Fibroblast of the aortic adventitia (primary cell): ENCODE results near the gene LRMDA. TPM values are rescaled to one million over a fixed set of nuclear protein-coding genes. Genes with fewer than 3 reads are reported as not detected.

Experiments used
- DNase-seq: peaks from one replicate; pipeline ENCODE4 v3.0.0-alpha.2; 2010; ENCODE audit warnings: low read depth
- H3K4me3 ChIP-seq: 2 replicates; pipeline ENCODE4 v1.5.1; 2011; ENCODE audit warnings: low read depth, mild to moderate bottlenecking, control low read depth, low read length, moderate library complexity
- CTCF ChIP-seq: IDR thresholded peaks from 2 replicates; pipeline ENCODE4 v1.5.1; 2011; ENCODE audit warnings: mild to moderate bottlenecking, low read length, control low read depth, inconsistent platforms; ENCODE audit not compliant: insufficient read depth
- total RNA-seq: library from RNA; depleted of rRNA; stranded (reverse); fragments of >200 nt; gene quantifications from 2 replicates; pipeline ENCODE4 v1.2.3, GENCODE V29; 2012; ENCODE audit warnings: low replicate concordance

The LRMDA gene
- total RNA-seq, 1 donor, result 6.3 TPM

- peak; percentile 59 for DNase-seq
- TF ChIP-seq CTCF, result no peak
Observed at GRCh38 chr10:76337641-76338040, 906.2 kb downstream of the LRMDA start.

GRCh38 chr10:76338187-76338586 is 906.8 kb downstream of the LRMDA start:
- DNase-seq, result no peak
- H3K4me3 ChIP-seq, result no peak overlapping the region
- TF ChIP-seq CTCF, result no peak

More at GRCh38 chr10:76337641-76338040, 906.2 kb downstream of the LRMDA start:
- H3K4me3 ChIP-seq, result no peak overlapping the region

- TF ChIP-seq CTCF, result no peak
- H3K4me3 ChIP-seq, result no peak overlapping the region
- no peak for DNase-seq
Observed at GRCh38 chr10:76341740-76342139, 910.3 kb downstream of the LRMDA start.

GRCh38 chr10:76342996-76343395 is 911.6 kb downstream of the LRMDA start:
- H3K4me3 ChIP-seq, result no peak overlapping the region
- TF ChIP-seq CTCF, result no peak
- DNase-seq, result no peak

- TF ChIP-seq CTCF, result no peak
- DNase-seq, result no peak
- no peak overlapping the region for H3K4me3 ChIP-seq
Observed at GRCh38 chr10:76347832-76348231, 916.4 kb downstream of the LRMDA start.

- no peak for TF ChIP-seq CTCF
- peak; percentile 15 for DNase-seq
- no peak overlapping the region for H3K4me3 ChIP-seq
Observed at GRCh38 chr10:76350583-76350982, 919.2 kb downstream of the LRMDA start.

- H3K4me3 ChIP-seq, result no peak overlapping the region
- TF ChIP-seq CTCF, result no peak
- DNase-seq, result peak; percentile 77
Observed at GRCh38 chr10:76352300-76352699, 920.9 kb downstream of the LRMDA start.
